GM18511 (cell line): ENCODE measurements around the gene NUP54.
A peak's percentile ranks its signal among the peaks of the same experiment; 100 is the strongest.

Source experiments
- ATAC-seq: cut with Tn5 transposase; IDR thresholded peaks from one replicate; pipeline ENCODE4 v1.9.1; 2021; ENCODE audit warnings: mild to moderate bottlenecking, moderate library complexity; ENCODE audit not compliant: unreplicated experiment

The NUP54 gene

DNA sequence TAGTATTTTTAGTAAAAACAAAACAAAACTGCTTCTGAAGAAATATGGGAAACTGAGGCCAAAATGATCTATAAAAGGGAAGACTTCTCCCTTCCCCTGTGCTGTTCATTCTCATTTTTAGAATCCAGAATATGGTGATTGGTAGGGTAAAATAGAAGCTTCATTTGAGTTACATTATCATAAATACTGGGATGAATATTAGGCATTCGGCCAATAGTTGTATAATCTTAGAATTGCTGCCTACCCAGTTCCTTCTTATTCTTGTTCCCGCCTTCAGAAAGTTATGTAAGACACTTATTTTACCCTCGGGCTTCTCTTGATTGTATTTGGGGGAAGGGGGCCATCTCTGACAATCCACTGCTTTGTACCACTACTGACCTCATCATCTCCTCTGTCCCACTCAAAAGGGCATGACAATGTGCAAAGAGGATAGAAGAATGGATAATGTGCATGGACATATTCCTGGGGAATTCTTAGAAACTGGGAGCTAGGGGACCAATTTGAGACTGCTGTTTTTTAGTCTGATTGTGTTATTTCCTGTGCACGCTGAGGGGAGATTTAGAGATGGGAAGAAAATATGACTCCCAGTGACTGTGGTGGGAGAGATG is 73.1 kb downstream of the NUP54 start:
- no peak for ATAC-seq

DNA sequence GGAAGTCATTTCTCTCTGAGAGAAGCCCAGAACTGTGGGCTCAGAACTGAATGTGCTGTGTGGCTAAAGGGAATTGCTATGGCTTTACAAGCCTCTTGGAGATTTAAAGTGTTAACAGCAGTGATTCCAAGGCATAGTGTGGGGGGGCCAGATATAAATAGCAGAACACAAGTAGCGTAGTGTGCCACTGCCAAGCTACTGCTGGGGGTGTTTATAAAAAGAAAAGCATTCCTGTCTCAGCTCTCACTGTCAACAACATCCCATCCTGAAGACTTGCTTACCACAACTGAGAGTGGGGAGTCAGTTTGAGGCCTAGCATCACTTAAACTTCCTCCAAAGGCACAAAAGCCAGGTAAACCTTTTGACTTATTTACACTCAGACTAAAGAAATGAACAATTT is 73.7 kb downstream of the NUP54 start, which contains the start of gene ART3:
Gene ART3, plus strand, starts transcription at position 242 of the 400 bp plus-strand sequence. CDS start 1,181 bp downstream, outside the sequence.
- ATAC-seq = no peak

DNA sequence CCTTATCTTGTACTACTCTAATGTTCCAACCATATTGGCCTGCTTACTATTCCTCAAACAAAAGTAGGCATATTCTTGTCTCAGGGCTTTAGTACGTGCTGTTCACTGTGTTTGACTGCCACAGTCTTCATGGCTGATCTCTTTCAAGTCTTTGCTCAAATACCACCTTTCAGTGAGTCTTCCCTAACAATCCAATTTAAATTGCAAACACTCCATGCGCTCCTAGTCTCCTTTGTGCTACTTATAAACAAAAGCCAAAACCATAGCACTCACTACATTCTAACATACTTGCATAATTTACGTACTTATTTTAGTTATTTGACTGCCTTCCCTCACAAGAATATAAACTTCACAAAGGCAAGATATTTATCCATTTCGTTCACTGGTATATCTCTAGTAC is 75.4 kb downstream of the NUP54 start:
- ATAC-seq = no peak

DNA sequence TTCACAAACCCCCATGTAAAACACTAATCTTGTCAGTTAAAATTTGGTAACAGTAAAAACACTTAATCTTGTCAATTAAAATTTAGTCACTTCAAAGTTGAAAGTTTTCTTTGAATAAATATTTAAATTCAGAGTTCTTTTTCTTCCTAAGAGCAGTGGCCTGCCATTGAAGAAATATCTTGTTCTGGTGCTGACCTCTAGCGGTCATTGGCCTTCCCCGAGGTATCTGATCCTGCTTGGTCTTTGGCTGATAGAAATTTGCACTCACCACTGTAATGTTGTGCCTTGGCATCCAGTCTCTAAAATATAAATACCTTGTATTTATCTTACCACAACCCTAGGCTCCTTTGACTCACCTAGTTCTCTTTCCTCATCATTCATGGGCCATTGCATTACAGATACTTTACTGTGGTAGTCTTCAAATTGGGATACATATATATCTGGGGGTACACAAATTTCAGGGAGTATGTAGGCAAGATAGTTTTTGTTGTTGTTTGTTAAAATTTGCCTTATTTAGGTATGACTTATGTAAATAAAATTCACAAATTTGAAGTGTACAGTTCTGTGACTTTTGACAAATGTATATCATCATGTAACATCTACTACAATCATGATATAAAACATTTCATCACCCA is 80.4 kb downstream of the NUP54 start:
- ATAC-seq = peak; percentile 84

DNA sequence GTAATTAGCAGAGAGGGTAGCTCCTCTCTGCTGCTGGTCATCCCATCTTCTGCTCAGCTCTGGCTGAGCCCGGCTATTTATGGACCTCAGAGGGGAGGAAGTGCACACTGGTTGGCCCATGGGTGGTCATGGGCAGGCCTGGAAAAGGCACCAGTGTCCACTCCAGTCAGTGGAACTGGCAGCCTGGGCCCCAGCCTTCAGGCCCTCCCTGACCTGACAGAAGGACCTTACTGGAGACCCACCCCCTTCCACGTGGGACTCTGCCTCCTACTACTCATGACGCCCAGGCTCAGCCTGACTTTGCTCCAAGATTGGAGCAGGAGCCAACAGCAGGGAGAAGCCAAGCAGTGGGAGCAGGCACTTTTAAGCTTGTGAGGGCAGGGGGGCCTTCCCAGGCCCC is 81.7 kb downstream of the NUP54 start:
- no peak for ATAC-seq
